Peyer's patch (tissue), 4 donors: ENCODE results near the gene FOXB2. TPM values are rescaled to one million over a fixed set of nuclear protein-coding genes. Genes with fewer than 3 reads are reported as not detected.

ENCODE experiments used
- DNase-seq, 3 donors: peaks; one replicate each; pipeline ENCODE4 v3.0.0-alpha.2; 2017 to 2019
- H3K27ac ChIP-seq, 4 donors: fragments of 200-600 bp; sonication (generic); one replicate each; pipeline ENCODE4 v1.5.1; 2016 to 2019
- H3K27me3 ChIP-seq, 2 donors: fragments of 200-600 bp; sonication (generic); one replicate each; pipeline ENCODE4 v1.5.1; 2019
- H3K36me3 ChIP-seq, 3 donors: fragments of 200-600 bp; sonication (generic); one replicate each; pipeline ENCODE4 v1.5.1; 2016 to 2019
- H3K4me1 ChIP-seq, 4 donors: fragments of 200-600 bp; sonication (generic); one replicate each; pipeline ENCODE4 v1.5.1; 2016 to 2019
- H3K4me3 ChIP-seq, 4 donors: fragments of 200-600 bp; sonication (generic); 1 replicate in 3 of 4; 2 replicates in 1 of 4; pipeline ENCODE4 v1.5.1; 2016 to 2019; ENCODE audit warnings: mild to moderate bottlenecking in 1 of 4
- H3K9me3 ChIP-seq, 4 donors: fragments of 200-600 bp; sonication (generic); one replicate each; pipeline ENCODE4 v1.5.1; 2016 to 2019; ENCODE audit warnings: mild to moderate bottlenecking in 1 of 4
- CTCF ChIP-seq, 6 experiments: fragments of 450-650 bp in 4 of 6; fragments of 200-600 bp in 2 of 6; sonication (generic) in 1 of 6; IDR thresholded peaks; one replicate each; pipeline ENCODE4 v1.5.1; 2017 to 2019; ENCODE audit warnings: antibody characterized with exemption in 6 of 6, mild to moderate bottlenecking in 3 of 6, moderate library complexity in 1 of 6
- POLR2A ChIP-seq, 2 donors: fragments of 450-650 bp; IDR thresholded peaks; one replicate each; pipeline ENCODE4 v1.5.1; 2017; ENCODE audit warnings: antibody characterized with exemption in 2 of 2, mild to moderate bottlenecking in 2 of 2, moderate library complexity in 2 of 2
- total RNA-seq, 4 donors: library from RNA; depleted of rRNA; stranded (reverse); fragments of >200 nt; gene quantifications; one replicate each; pipeline ENCODE4 v1.1.0, GENCODE V29; 2016

The FOXB2 gene
- total RNA-seq, 4 donors from 2014 or later: not detected

DNA sequence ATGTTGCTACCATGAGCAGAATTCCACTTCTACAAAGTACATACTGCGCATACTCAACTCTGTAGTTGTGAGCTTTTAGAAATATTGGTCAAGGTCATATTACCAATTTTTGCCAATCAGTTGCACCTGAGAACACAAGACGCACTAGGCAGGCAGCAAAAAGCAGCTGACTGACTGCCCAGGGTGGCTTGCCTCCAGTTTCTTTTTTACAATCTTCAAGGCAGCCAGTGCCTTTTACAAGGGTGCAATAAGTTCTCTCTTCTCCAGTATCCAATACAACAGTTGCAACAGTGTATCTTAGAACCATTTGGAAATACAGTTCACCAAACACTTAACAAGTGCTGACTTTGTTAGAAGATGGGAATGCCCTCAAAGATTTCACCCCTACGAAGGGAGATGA is 16.1 kb upstream of the FOXB2 start:
- DNase-seq: no peak
- H3K27ac ChIP-seq: no peak overlapping the region
- no peak overlapping the region for H3K4me3 ChIP-seq
- no peaks in the 10 kb centered on the region for H3K36me3 ChIP-seq
- H3K27me3 ChIP-seq: no peaks in the 10 kb centered on the region
- no peaks in the 10 kb centered on the region for H3K4me1 ChIP-seq
- no peak for TF ChIP-seq POLR2A (IDR thresholded peaks at IDR 0.05)
- no peak for TF ChIP-seq CTCF (IDR thresholded peaks at IDR 0.05)
- no peaks in the 10 kb centered on the region for H3K9me3 ChIP-seq

DNA sequence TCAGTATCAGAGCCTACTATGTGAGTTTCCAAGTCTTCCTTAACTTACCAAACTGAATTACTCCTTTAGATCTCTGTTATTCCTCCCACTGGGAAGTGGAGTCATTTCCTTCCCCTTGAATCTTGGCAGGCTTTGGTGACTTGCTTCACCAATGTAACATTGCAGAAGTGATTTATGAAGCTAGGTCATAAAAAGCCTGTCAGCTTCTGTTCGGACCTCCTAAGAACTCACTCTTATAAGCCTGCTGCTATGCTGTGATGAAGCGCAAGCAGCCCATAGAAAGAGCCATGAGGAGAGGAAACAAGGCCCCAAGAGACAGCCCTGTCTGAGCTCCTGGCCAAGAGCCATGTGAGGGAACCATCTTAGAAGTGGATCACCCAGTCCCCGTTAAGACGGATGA is 14.2 kb upstream of the FOXB2 start:
- no peak for TF ChIP-seq POLR2A (IDR thresholded peaks at IDR 0.05)
- TF ChIP-seq CTCF (IDR thresholded peaks at IDR 0.05): no peak
- Histone ChIP-seq H3K27ac (no peak overlapping the region), H3K36me3 (no peaks in the 10 kb centered on the region), H3K9me3 (no peaks in the 10 kb centered on the region), H3K27me3 (peaks cover 0 to 3% of the 10 kb centered on the region in 2 donors), H3K4me1 (no peaks in the 10 kb centered on the region), H3K4me3 (no peak overlapping the region)
- no peak for DNase-seq

DNA sequence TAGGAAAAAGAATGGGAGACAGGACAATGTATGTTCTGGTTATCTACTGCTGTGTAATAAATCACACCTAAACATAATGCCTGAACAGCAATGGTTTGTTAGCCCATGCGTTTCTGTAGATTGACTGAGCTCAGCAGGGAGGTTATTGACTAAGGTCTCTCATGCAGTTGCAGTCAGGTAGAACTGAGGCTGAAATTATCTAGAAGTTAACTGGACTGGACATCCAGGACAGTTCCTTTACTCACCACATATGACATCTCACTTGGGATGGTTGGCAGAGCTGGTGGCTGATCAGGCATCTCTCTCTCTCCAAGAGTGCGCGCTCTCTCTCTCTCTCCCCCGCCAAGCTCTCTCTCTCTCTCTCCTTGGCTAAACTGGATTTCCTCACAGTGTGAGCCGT is 8.9 kb upstream of the FOXB2 start:
- H3K27me3 ChIP-seq: peaks cover 0 to 46% of the 10 kb centered on the region in 2 donors
- no peak for TF ChIP-seq CTCF (IDR thresholded peaks at IDR 0.05)
- no peak for TF ChIP-seq POLR2A (IDR thresholded peaks at IDR 0.05)

GRCh38 chr9:77011973-77012821 is 7.3 kb upstream of the FOXB2 start:
- no peak overlapping the region for H3K27ac ChIP-seq
- H3K27me3 ChIP-seq: peaks cover 0 to 59% of the 10 kb centered on the region in 2 donors
- H3K36me3 ChIP-seq: no peaks in the 10 kb centered on the region
- peak; percentile 22 to 80 (median 78) for DNase-seq
- no peak overlapping the region for H3K4me3 ChIP-seq
- TF ChIP-seq POLR2A (IDR thresholded peaks at IDR 0.05): no peak
- peak in 5 of 6 experiments; percentile 18 to 69 (median 67) for TF ChIP-seq CTCF (IDR thresholded peaks at IDR 0.05)
- no peaks in the 10 kb centered on the region for H3K9me3 ChIP-seq
- H3K4me1 ChIP-seq: peaks cover 0 to 29% (median 0%) of the 10 kb centered on the region in 4 donors

More for the DNA sequence above, 8.9 kb upstream of the FOXB2 start:
- no peaks in the 10 kb centered on the region for H3K36me3 ChIP-seq
- H3K27ac ChIP-seq: no peak overlapping the region
- no peak for DNase-seq
- H3K4me1 ChIP-seq: peaks cover 0 to 18% (median 0%) of the 10 kb centered on the region in 4 donors
- H3K4me3 ChIP-seq: no peak overlapping the region
- no peaks in the 10 kb centered on the region for H3K9me3 ChIP-seq

DNA sequence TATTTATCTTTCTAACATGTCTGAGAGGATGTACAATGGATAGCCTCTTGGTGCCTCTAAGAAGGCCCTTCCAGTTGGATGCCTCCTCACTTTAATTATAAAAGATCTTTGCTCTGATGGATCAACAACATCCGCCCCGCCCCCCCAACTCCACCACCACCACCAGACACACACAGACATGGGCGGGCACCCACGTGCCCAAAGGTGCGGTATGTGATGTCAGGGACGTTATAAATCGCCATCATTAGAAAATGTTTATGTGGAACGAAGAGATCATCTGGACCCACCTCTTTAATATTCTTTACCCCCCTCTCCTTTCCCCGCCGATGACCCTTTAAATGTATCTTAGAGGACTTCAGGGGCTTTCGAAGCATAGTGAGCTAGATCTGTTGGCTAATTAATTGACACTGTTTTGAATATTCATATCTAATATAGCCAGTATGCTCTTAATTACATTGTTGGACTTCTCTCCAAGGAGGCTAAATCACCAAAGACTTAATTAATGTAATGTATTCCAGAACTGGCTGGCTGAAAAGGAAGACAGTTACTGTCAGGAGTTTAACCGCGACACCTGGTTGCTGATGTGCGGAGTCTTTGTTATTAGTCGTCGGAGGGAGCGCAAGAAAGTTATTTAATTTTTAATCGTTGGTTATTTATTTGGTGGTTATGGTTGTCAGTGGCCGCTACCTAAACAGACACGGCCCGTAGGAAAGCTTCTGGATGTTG is 6.1 kb upstream of the FOXB2 start:
- TF ChIP-seq POLR2A (IDR thresholded peaks at IDR 0.05) (no peak), CTCF (IDR thresholded peaks at IDR 0.05) (no peak)
- Histone ChIP-seq H3K27me3 (peaks cover 0 to 71% of the 10 kb centered on the region in 2 donors), H3K4me1 (peaks cover 0 to 30% (median 0%) of the 10 kb centered on the region in 4 donors), H3K9me3 (no peaks in the 10 kb centered on the region), H3K4me3 (no peak overlapping the region), H3K27ac (no peak overlapping the region), H3K36me3 (no peaks in the 10 kb centered on the region)
- DNase-seq: no peak
